Measurements from ENCODE around the gene SLC16A12.
"Not testable (repeated sequence)": the region's sequence is repeated elsewhere in the genome, so short reads cannot be mapped to it uniquely, and the experiment has no call there.

DNA sequence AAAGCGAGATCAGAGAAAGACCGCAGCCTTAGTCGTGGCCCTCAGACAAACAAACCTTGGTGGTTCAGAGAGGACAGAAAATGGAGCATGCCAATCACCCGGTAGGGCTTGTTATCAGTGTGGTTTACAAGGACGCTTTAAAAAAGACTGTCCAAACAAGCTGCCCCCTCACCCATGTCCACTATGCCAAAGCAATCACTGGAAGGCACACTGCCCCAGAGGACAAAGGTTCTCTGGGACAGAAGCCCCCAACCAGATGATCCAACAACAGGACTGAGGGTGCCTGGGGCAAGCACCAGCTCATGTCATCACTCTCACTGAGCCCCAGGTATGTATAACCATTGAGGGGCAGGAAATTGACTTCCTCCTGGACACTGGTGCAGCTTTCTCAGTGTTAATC, 126.1 kb downstream of the SLC16A12 start:
- TF ChIP-seq, protein P1, sequence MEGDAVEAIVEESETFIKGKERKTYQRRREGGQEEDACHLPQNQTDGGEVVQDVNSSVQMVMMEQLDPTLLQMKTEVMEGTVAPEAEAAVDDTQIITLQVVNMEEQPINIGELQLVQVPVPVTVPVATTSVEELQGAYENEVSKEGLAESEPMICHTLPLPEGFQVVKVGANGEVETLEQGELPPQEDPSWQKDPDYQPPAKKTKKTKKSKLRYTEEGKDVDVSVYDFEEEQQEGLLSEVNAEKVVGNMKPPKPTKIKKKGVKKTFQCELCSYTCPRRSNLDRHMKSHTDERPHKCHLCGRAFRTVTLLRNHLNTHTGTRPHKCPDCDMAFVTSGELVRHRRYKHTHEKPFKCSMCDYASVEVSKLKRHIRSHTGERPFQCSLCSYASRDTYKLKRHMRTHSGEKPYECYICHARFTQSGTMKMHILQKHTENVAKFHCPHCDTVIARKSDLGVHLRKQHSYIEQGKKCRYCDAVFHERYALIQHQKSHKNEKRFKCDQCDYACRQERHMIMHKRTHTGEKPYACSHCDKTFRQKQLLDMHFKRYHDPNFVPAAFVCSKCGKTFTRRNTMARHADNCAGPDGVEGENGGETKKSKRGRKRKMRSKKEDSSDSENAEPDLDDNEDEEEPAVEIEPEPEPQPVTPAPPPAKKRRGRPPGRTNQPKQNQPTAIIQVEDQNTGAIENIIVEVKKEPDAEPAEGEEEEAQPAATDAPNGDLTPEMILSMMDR (IDR thresholded peaks at IDR 0.05) = not testable (repeated sequence)
- not testable (repeated sequence) for TF ChIP-seq POLR2A (IDR thresholded peaks at IDR 0.05)
